ENCODE data around the gene ANTXRL.
"Not testable (repeated sequence)": the region's sequence is repeated elsewhere in the genome, so short reads cannot be mapped to it uniquely, and the experiment has no call there.

ANTXRL gene

DNA sequence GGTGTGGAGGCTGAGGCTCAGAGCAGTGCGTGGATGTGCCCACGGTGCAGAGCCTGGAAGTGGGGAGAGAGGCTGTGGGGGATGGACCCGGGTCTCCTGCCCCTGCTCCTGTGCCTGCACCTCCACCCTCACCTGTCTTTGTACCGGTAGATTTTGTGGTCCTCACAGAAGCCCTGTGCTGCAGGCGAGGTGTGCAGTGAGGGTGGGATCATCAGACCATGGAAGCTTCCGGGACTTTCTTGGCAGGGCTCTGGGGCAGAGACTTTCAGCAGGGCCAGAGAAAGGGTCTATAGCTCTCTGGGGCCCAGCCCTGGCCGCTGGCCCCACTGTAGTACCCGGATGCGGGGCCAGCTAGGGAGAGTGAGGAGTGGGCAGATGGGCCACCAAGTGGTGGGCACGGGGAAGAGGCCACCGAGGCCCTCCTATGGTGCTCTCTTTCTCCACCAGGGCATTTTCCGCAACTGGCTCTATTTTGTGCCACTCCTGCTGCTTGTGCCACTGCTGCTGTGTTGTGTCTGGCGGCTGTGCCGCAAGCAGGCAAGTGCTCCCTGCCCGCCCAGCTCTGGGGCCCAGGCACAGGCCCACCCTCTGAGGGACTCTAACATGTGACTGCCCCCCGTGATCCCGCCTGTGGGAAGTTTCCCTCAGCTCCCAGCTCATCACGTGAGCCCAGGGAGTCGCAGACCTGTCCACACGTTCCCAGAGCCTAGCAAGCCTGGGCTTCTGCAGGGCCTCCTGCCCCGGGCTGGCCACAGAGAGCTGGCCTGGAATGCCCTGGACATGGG, 22.1 kb downstream of the ANTXRL start:
- no peak for DNase-seq (ENCODE audit: low spot score)

DNA sequence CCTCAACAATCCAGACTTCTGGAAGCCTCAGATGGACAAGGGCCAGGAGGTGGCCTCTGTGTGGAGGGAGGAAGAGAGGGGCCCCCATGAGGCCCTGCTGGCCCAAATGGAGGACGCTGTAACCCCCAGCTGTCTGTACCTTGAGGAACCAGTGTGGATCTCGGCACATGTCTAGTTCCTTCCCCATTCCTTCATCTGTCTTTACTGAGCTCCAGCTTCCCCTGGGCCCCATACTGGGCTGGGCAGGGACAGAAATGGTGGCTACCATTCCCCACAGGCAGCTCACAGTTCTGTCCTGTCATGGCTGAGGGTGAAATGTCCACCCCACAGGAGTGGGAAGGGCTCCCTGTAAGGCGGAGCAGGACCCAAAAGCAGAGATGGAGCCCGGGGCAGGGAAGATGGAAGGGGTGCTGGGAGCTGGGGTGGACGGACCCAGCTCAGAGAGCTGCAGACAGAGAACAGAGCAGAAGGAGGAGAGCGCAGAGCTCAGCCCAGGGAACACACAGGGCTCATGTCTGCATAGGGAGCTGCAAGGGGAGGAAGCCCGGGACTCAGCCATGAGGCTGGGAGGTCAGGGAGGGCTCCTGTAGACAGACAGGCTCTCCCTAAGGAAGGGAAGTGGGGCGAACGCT, 22.8 kb downstream of the ANTXRL start:
- no peak for DNase-seq (ENCODE audit: low spot score)

DNA sequence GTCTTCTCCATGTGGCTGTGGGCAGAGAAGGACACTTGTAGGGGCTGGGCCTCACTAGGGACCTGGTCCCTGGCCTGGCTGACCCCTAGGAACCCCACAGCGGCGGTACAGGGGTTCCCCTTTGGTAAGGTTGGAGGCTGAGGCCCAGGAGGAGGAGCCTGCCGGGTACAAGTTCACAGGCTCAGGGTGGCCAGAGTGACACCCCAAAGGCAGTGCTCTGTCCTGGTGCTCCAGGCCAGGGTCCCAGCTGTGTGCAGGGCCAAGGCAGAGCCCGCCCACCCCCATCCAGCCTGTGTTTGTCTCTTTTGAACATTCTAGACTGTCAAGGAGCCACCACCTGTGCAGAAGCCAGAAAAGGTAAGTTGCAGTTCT, 23.3 kb downstream of the ANTXRL start:
- no peak for DNase-seq (ENCODE audit: low spot score)

DNA sequence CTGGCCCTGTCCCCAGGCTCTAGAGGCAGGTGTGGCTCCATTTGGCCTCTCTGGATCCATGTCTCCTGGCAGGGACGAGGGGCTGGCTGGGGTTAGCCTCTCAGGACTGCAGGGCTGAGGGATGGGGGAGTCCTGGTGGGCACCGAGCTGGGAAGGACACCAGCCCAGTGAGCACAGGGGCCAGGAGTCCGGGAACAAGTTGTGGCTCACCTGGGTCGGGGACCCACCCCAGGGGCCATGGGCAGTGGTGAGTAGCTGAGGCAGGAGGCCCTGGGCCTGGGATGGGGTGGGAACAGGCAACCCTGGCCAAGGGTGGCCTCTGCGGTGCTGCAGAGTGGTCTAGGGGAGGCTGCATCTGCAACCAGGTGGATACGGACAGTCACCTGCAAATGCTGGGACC, 24.1 kb downstream of the ANTXRL start:
- DNase-seq (ENCODE audit: low spot score), result no peak

DNA sequence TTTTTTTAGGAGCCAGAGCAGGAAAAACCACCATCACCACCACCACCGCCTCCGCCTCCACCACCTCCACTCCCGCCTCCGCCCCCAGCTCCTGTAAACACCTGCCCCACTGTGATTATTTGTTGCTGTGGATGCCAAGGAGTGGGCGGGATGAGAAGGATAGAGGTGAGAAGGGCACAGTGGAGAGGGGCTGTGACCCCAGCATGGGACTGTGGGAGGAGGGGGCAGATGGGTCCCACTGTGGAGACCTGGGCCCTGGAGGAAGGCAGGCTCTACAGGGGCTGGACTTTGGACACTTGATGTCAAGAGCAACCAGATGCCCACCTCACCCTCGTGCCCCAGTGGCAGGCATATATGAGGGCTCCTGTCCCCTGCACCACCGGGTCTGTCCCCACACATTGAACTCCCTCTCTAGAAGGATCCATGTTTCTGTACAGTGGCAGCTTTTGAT, 24.7 kb downstream of the ANTXRL start:
- no peak for DNase-seq (ENCODE audit: low spot score)

DNA sequence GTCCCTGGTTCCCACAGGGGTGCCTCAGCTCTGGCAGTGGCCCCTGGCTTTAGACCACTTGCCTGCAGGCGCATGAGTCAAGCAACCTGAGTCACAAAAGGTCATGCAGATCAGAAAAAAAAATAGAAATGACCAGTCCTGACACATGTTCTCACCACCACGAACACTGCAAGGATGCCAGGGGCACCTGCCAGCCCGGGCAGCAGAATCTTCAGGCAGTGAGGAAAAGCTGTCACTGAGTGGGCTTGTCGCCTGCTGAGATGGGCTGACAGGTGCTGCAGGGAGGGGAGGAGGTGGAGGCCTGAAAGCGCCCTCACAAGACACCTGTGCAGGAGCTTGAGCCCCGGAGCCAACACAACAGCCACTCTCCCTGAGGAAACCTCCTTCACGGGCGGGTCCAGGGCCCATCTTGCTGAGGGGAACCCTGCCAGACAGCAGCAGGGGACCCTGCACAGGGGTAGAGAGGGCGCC, 25.2 kb downstream of the ANTXRL start:
- DNase-seq (ENCODE audit: low spot score), result not testable (repeated sequence)

DNA sequence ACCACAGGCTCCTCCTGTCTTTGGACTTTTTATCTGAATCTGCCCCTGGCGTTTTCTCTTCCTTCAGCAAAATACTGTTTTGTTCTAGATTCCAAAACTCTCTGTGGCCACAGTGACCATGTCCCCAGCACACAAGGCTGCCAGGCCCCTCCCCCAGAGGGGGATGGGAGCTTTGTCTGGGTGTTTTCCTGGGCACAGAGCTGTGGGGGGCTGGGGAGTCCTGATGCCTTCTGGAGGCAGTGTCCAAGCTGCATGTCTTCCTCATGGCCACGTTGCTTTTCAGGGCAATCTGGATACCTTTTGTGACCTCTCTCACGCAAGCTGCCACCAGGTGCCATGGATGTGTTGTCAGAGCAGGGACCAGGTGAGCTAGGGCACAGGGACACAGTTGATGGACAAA, 26.2 kb downstream of the ANTXRL start:
- DNase-seq (ENCODE audit: low spot score), result no peak

DNA sequence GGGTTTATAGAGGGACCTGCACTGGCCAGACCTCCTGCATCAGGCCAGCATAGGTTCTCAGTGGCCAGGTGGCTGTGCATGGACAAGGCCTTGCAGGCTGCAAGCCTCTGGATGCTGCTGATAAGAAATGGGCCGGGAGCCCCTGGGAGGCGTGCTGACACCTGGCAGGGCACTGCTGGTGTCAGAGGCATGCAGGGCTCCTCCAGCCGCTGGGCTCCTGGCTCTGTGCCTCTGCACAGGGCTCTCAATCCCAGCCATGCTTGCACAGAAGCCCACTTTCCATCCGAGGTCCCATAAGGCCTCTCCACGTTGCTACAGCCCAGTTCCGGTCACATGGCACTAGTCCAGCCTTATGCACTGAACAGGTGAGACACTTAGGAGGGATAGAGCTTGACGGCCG, 27.3 kb downstream of the ANTXRL start:
- DNase-seq (ENCODE audit: low spot score), result no peak

DNA sequence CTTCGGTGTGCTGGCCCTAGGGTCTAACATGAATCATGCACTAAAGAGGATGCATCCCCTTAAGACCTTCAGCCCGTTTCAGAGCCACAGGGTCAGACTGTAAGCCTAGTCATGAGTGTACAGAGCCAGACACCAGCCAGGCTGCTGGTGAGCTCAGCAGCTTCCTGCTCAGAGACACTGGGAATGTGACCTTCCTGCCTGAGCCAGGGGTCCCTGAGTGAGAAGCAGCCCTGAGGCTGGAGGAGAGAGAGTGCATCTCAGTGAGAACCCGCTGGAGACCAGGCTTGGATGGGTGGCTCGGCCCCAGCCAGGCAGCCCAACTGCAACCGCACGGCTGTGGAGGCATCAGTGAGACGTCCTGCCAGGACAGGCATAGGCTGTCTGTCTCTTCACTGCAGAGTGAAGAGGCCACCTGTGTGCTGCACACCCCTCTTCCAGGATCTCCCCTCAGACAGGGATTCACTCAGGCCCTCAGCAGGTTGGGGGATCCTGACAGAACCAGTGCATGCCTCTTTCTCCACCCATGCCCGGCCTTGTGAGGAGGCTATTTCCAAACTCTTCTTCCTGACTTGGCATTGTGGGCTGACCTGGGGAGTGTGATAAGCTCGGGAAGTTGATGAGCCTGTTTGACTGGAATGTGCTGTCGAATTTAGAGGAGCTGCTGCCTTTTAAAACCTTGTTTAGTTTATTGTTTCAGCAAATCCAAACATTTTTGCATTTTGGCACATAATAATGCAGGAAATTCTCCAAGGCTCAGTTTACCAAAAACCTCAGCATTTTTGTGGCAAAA, 28.5 kb downstream of the ANTXRL start:
- DNase-seq (ENCODE audit: low spot score), result not testable (repeated sequence)

DNA sequence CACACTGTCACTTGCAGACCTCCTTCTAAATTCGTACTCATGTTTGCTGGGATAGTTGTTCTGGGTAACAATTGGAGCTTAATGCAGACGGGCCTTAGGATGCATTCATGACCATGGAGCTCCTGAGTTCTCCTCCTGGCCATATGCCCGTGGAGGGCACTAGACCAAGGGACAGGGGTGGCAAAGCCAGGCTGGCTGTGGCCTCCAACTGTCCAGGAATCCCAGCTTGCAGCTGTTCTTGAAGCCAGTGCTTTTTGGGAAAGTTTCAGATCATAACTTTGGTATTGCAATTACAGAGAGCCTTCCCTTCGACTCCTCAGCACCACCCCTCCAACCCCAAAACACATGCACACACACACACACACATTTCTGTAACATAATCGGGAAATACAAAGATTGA, 30.6 kb downstream of the ANTXRL start:
- no peak for DNase-seq (ENCODE audit: low spot score)

DNA sequence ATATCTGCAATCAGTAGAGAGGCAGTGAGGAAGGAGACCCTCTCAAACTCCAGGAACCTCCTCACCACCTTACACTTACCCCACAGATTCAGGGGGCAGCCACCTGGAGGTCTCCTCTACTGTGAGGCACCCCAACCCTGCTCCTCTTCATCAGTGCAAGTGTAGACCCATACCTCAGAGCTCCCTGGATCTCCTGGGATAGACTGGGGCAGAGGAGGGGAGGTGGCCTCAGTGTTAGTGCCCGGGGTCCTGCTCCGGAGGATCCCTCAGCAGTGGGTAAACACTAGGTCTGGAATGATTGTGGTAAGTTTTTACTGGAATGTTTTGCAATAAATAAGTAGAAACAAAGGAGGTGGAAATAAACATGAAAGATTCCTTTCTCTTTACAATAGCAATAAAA, 31.1 kb downstream of the ANTXRL start:
- no peak for DNase-seq (ENCODE audit: low spot score)

DNA sequence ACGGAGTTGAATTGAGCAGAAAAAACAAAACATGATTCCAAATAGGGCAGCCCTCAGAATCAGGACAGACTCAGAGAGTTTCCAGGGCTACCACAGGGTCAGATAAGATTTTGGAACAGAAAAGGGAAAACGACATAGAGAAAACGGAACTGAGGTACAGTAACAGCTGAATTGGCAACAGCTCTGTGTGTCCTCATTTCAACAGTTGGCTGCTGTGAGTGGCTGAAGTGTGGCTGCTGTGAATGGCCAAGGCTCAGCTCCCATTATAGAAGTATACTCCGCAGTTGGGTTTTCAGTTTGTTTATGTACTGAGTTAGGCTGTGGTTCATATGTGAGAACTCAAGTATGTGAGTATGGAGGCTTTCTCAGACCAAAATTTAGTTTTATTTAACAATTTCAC, 32.0 kb downstream of the ANTXRL start:
- no peak for DNase-seq (ENCODE audit: low spot score)

DNA sequence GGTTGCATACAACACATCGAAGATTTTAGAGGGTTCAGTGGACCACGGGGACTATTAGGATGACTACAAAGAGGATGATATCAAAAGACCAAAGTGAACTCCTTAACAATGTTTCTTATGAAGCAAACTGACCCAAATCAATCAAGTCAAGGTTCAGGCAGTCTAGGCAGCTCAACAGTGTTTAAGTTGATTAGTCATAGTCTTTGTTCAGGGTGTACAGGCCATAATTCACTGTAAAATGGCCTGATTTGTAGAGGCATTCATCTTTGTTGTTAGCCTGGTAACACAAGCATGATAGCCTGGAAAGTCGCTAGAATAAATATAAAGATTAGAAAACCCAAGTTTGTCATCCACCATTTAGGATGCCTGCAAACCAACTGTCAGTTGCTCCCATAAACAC, 32.6 kb downstream of the ANTXRL start:
- no peak for DNase-seq (ENCODE audit: low spot score)

DNA sequence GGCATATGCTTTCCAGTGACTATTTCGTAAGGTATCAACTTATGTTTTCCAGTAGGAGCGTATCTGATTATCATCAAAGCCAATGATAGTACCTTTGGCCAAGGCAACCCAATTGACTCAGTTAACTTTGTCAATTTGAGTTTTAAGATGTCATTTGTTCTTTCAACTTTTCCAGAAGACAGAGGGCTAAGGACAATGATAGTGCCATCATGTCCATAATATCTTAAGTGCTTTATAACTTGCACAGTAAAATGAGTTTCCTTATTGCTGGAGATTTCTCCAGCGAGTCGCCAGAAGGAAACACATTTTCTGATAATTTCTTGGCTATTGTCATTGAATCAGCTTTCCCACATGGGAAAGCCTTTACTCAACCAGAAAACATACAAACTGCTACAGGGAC, 35.0 kb downstream of the ANTXRL start:
- no peak for DNase-seq (ENCODE audit: low spot score)

DNA sequence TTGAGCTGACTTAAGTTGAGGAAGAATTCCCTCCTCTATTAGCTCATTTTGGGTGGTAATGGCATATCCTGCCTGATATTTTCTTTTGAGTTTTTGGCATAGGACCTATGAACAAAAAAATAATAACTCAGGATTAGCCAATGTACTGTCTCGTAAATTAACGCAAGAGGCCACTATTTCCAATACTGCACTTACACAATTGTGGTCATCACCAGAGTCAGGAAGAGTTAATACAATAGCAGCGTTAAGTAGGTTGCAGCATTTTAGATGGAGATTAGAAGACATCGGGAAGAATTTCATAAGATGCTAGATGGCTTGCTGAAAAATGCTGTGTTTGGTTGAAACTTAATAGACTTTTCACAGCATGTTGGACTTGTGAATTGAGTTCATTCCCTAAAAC, 36.4 kb downstream of the ANTXRL start:
- DNase-seq (ENCODE audit: low spot score), result no peak

DNA sequence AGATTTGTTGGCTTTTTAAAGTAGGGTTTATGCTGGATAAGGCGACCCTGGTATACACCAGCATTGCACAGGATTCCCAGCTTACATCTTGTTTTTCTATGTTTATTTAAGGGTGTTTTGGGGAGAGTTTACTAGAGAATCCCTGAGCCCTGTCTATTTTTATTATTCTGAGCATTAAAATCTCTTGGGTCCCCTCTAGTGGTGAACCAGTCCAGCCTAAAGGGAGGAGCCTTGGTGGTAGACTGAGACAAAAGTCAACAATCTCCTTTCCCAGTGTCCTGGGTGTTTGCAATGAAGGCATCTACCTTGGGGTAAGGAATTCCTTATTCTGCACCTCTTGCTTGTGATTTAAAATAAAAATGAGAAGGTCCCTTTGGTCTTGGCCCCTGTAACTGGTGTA, 38.2 kb downstream of the ANTXRL start:
- peak; percentile 26 for DNase-seq (ENCODE audit: low spot score)

DNA sequence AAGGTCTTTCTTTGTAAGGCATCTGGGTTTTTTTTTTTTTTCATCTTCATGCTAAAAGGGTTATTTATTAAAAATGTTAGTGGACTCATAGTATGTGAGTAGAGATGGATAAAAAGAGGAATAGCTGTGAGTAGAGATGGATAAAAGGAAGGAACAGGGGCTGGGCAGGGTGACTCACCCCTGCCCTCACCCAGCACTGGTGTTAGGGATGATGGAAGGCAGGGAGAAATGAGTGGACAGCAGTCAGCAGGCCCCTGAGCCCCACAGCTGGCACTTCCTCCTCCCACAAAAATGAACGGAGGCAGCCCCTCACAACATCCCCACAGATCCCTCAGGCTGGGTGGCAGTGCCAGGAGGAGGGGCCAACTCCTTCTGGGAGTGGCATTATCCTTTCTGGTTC, 39.3 kb downstream of the ANTXRL start:
- no peak for DNase-seq (ENCODE audit: low spot score)

DNA sequence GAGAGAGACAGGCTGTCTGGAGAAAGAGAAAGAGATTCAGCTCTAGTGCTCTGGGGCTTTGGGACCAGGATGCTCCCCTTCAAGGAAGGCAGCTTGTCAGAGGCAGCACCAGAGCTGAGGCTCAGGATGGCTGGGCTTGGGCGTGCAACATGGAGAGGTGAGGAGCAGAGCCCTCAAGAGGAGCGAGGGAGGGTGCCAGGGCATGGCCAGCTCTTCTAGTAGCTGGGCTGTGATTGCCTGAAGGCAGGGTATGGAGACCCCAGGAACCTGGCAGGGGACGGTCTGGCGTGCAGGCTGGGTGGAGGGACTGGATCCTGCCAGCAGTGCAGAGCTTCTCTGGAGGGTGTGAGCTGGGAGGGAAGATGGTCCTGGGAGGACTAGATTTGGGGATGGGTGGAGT, 40.2 kb downstream of the ANTXRL start:
- DNase-seq (ENCODE audit: low spot score), result no peak

DNA sequence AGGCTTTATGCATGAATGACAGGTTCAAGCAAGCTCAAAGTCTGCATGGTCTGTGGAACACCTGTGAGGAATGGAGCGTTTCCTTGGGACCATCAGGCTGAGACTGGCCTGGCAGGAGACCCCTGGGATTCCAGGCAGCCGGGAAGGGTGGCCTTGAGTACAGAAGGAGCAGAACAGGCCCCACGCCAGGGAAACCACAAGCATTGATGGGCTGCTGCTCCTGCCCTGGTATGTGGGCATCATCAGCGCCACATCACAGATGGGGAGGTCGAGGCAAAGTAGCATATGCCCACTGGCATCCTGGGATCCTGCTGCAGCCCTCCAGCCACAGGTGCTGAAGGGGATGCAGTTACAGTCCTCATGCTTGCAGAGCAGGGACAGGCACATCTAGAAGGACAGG, 40.9 kb downstream of the ANTXRL start:
- no peak for DNase-seq (ENCODE audit: low spot score)

DNA sequence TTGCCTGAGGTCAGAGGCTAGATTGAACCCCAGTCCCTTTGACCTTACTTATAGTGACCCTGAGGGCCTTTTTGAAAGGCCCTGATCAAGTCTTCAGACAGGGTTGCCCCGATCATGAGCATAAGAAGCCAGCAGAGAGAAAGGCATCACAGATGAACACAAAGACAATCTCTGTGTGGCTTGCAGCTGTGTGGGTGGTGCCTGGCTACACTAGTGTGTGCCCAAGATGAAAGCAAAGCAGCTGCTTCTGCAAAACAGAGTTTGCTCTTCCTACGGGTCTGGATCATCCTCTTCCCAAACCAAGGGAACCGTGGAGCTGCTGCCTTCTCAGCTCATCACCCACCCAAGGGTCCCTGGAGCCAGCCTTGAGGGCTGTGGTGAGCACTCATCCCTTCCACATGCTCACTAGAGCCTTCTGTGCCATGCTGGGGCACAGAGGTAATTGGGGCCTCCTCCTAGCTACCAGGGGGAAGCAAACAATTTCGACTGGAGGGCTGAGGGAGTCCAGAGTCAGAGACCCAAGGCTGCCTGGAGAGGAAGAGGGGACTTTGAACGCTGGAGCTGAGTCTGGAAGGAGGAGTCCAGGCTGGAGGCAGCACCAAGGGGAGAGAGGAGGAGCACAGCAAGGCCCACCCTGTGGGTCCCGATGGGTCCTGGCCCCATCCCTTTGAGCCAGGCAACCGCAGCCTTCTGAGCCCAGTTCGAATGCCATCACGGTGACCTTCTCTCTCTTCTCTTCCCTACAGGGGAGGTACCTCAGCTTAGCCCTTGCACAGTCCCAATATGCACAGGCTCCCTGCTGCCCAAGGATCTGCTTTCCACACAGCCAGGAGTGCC, 42.3 kb downstream of the ANTXRL start:
- DNase-seq (ENCODE audit: low spot score), result no peak

DNA sequence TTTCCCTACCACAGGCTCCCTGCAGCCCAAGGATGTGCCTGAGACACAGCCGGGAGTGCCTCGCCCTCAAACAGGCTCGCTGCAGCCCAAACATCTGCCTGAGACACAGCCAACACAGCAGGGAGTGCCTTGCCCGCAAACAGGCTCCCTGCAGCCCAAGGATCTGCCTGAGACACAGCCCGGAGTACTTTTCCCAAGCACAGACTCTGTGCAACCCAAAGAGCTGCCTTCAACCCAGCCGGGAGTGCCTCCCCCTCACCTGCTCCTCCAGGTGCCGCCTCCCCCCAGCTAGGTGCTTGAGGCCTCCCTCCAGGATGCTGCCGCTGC, 42.9 kb downstream of the ANTXRL start:
- DNase-seq (ENCODE audit: low spot score), result no peak

DNA sequence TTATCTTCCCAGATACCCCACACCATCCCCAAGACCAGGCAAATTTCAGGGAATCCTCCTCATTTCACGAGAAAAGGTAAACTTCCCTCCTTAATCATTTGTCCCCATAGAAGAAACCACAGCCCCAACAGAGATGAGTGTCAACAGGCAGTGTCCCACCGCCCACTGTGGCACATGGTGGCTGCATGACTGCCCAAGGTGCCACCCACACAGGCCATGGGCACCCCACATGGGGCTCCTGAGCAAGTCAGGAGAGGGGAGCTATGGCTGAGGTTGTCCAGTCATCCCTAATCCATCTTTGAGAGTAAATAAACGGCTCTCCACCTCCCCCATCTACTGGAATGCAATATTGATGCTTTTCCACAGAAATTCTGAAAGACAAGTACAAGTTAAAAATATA, 44.1 kb downstream of the ANTXRL start:
- DNase-seq (ENCODE audit: low spot score), result no peak

Data from NAMALWA (cell line).